Jurkat, Clone E6-1 (cell line): Measurements from ENCODE around the gene L3MBTL4. TPM values are rescaled to one million over a fixed set of nuclear protein-coding genes. Genes with fewer than 3 reads are reported as not detected.

Experiments
- DNase-seq: peaks from one replicate; pipeline ENCODE4 v3.0.0-alpha.2; 2011; ENCODE audit warnings: low read depth, low spot score
- H3K4me3 ChIP-seq: 2 replicates; pipeline ENCODE4 v1.5.1; 2011; ENCODE audit warnings: mild to moderate bottlenecking, low read length, control low read depth, moderate library complexity
- polyA plus RNA-seq: library from polyadenylated mRNA; unstranded; fragments of >200 nt; gene quantifications from one replicate; pipeline ENCODE4 v1.2.1, GENCODE V29; 2012; ENCODE audit warnings: missing spikeins; ENCODE audit not compliant: insufficient read length, insufficient read depth

Gene L3MBTL4
- polyA plus RNA-seq, result not detected

DNA sequence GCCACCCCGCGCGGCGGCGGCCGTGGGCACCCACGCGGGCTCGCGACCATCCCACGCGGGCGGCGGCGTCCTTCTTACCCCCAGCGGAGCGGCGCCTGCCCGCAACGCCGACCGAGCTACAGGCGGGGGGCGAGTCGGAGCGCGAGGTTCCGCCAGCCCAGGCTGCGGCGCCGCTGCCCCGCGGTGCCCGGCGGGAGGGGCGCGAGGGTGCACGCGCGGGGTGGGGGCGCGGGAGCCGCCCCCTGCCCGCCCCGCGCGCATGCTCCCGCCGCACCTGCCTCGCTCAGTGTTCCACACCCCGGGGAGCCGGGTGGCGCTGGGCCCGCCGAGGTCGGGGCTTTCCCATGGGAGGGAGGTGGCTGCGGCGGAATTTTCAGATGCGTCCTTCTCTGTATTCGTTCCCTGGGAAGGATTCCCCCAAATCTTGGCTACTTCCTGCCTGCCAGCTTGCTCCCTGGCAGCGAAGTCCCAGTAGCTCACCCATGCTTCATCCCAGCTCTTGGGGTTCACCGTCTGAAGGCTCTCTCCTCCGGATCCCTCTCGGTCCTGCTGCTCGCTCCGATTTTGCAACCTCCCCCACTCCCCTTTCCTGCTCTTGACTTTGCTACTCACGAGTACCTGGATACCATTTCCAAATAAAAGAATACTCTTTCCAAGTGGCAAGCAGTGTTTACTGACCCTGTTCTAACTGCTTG is at the start of gene L3MBTL4:
Gene L3MBTL4 (minus strand): TSS at position 189 of the 695 bp plus-strand sequence. CDS start 103,286 bp downstream, outside the sequence.
- no peak for DNase-seq
- H3K4me3 ChIP-seq, result no peak within 1 kb of the TSS

DNA sequence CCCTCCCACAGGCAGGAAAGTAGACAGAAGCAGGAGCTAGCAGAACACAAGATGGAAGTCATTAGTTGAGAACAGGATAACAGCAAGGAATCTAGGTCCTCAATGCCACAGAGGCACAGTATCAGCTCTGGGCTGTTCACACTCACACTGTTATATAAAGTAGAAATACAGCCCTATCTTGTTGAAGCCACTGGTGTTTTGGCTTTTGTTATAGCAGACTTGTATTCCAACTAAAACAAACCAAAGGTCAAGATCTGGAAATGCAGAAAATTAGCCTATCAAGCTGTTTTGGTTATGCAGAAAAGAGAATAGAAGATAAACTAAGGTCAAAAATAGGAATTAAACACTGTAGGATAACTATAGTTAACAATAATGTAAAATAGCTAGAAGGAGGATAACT is 37.5 kb upstream of the L3MBTL4 start:
- no peak for DNase-seq

DNA sequence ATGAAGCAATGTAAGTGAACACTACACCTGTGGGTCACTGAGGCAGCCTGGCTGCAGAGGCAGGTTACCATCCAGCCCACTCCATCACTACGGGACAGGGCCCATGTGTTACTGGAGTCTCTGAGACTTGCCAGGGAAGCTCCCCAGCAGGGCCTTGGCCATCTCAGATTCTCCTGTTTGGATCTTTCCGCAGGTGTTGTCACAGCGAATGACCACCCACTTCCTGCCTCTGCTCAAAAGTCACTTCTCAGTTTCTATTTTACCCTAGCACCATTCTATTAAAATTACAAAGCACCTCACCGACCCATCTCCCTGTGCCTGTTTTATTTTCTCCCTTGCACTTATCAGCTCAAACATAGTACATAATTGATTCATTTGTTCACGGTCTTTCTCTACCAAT is 34.5 kb upstream of the L3MBTL4 start:
- no peak overlapping the region for H3K4me3 ChIP-seq
- no peak for DNase-seq

More for the DNA sequence above, 37.5 kb upstream of the L3MBTL4 start:
- no peak overlapping the region for H3K4me3 ChIP-seq

DNA sequence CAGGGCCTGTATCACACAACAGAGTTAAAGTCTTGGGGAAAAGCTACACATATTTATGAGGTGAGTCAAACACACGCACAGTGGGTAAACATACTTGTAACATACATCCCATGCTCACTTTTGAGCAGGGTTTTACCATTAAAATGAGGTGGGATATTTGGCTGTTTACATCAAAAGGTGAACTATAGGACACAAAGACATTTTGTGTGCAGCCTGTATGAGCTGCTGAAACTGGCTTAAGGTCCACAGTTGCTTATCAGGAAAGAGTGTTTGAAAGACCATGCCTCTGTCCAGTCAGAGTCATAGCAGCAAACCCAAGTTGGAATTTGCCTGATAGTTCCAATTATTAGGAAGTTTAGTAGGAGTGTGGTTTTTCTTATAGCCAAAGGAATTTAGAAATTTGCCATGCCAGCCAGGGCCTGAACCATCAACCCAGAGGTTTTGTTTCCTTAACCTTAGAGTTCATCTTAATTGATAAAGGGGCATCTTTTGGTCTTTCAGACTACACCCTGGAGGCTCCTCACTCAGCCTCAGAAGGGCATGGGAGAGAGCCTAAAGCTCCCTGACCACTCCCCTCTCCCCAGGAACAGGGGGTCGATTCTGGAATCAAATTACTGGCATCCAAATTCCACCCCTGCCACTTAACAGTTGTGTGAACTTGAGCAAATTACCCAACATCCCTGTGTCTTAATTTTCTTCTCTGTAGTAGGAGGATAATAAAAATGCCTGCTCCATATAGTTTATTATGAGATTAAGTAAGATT is 29.9 kb upstream of the L3MBTL4 start:
- no peak overlapping the region for H3K4me3 ChIP-seq
- DNase-seq, result no peak

DNA sequence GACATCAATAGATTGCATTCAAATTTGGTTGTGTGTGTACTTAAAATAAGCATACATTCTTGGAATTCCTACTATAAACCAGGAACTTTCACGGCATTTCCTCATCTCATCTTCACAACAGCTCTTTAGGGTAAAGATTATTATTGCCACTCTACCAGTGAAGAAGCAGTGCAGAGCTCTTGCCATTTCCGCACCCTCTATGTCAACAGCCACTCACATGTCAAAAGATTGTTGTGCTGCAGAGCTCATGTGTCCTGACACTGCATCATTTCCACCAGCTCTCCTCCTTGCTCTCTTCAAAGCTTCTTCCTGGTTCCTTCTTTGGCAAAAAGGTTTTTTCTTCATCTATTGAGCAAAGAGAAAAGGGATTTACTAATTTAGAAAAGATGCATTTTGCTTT is 26.5 kb upstream of the L3MBTL4 start:
- DNase-seq, result no peak
- H3K4me3 ChIP-seq, result no peak overlapping the region

DNA sequence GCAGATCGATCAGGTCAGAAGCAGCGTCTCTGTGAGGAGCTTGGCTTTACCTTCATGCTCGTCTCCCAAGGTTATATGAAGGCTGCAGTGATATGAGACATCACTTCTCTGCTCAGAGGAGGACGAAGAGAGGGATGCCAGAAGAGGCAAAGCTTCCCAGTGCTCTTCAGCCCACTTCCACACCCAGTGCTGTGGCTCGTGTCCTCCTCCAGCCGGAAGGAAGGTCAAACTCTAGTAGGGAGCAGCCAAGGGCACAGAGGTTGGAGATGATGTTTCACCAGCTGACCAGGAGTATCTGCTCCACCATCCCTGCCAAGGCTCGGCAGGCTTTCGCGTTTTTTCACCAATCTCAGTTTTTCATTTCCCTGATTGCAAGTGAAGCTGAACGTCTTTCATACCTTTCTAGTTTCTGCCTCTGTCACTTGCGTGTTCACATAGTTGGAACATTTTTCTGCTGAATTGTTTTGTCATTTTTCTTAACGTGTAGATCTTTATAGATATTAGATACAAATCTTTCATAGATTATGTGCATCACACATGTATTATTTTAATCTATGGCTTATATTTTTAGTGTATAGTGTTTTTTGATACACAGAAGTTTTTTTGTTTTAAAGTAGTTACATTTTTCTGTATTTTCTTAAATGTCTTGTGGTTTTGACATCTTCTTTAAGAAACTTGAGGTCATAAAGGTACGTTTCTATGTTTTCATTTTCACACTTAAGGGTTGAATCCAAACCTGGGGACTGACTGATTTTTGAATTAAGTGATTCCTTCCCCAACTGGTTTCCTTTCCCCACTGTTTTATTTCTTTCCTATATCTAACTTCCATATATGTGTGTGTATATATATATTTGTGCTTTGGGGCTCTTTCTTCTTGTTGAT is 23.5 kb upstream of the L3MBTL4 start:
- no peak overlapping the region for H3K4me3 ChIP-seq
- no peak for DNase-seq

DNA sequence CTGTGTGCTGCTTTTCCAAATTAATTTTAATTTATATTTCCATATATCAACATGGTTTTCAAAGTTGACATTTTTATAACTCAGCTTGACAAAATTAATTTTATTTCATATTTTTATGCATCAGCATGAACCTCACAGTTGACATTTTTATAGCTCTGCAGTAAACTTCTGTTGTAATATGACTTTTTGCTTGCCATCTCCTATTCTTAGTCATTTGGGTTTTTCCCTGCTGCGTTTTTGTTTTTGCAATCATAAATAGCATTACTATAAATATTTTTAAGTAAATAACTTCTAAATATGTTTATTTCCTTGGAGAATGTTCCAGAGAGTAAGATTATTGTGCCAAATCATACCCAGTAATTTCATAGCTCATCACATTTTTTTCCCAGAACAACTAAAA is 21.0 kb upstream of the L3MBTL4 start:
- no peak for DNase-seq
- H3K4me3 ChIP-seq, result no peak overlapping the region

DNA sequence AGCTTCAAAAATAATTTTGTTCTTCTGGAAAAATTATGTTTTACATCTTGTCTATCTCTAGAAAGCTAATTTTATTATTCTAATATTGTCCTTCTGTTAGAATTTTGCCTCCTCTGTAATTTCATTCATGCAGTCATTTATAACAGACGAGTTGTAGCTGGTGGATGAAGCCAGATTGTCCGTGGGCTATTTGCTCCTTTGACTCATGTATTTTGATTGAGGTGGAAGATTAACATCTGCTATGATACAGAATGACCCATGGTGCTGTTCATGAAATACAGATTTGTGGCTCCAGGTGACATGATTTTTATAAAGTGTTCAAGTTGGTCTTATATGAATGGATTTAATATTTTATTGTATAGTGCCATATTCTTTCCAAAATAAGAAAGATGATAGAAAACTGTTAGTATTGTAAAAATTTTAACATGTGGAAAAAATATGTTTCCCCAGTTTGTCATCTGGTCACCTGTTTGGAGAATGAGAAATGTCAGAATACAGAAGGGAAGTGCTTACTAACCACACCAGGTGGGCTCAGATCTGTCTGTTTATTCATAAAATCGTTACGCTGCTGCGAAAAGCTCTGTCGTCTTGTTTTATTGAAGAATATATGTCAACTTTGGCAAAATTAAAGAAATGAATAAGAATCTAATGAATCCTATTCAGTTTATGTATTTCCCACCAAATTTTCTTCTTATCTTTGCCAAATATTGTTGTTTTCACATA is 20.4 kb upstream of the L3MBTL4 start:
- no peak overlapping the region for H3K4me3 ChIP-seq
- no peak for DNase-seq

DNA sequence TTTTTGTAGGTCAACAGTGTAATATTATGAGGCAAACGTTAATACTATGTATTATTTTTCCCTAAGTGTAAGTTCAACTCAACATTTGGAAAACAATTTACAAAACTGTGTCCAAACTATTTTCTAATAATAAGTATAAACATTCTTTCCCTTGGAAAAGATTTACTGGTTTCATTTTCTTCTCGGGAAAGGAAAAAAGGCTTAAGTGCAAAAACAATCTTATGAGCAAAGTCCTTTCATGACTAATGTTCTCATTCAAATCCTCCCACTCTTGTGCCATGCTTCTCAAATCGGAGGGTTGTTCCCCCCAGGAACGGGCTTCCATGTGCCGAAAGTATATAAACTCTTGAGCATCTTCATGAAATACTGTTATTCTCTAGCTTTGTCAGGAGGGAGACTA is 19.8 kb upstream of the L3MBTL4 start:
- no peak for DNase-seq
- no peak overlapping the region for H3K4me3 ChIP-seq

DNA sequence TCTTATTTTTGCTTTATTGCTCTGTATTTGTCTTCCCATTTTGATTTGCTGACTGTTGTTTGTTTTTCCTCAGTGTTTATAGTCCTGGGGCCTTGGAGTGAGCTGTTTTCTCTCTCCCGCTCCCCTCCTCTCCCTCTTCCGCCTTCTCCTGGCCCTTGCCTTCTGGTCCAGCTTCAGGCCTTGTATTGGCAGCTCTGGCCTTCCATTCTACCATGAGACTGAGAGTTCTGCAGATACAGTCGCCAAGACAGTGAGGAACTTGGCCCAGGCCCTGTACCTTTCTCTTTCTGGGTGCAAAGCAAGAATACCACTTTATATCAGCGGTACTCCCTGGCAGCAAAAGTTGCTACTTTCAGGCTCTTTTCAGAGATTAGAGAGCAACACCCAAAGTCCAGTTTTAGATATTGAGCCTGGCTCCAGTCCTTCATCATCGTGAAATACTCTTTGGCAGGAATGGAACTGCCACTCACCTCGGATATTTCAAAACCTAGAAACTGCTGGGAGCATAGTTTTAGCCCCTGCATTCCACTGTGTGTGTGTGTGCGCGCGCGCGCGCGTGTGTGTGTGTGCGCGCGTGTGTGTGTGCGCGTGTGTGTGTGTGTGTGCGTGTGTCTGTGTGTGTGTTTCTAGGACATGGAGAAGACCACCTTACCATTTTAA is 17.1 kb upstream of the L3MBTL4 start:
- DNase-seq, result no peak
- H3K4me3 ChIP-seq, result no peak overlapping the region

DNA sequence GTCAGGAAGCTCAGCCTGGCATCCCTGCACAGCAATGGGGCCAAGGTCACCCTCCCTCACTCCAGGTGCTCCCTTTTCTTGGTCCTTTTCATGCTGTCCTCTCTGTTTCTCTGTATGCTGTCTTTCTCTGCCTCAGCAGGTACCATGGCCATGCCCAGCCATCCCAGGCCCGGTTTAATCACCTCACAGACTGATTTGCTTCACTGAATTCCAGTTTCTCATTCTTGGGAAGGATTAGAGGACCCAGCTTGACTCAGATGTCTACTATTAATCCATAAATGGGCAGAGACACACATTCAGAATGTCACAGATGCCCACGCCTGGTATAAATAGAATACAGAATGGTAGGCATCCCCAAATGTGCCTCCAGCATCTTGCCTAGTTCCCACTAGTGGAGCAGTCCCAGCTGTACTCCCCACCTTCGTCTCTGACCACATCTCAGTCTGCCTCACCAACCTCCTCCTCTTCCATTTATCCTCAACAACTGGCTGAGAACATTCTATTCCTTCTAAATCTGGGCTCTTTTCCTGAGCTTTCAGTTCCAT is 14.2 kb upstream of the L3MBTL4 start:
- no peak overlapping the region for H3K4me3 ChIP-seq
- no peak for DNase-seq

DNA sequence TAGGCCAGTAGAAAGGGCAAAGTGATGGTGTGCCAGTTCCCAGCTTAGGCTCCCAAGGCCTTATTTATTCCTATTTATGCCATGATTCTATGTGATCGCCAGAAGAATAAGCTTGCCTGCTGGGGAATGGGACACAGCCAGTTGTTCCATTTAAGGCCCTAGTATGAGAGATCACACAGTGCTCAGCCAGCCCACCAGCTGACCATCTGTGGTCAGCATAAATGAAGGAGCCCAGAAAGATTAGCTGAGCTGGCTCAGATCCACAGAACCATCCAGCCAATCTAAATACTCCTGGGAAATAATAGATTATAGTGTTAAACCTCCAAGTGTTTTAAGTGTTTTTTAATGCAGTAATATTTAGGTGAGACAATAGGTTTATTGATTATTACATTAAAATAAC is 12.6 kb upstream of the L3MBTL4 start:
- no peak for DNase-seq
- H3K4me3 ChIP-seq, result no peak overlapping the region

DNA sequence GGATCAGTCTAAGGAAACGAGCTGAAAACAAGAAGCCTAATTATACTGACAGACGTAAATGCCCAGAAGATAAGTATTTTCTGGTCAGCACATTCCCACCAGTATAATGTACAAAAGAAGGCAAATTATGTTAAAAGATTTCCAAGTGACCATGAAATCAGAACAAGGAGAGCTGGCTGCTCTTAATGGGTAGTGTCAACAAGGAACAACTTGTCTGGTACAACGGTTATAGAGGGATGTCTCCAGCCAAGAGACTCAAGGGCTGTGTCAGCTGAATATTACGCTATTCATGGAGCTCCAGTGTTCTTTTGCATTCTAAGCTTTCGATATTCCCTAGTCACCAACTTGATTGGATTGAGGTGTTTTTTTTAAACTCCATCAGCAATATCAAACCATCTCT is 8.6 kb upstream of the L3MBTL4 start:
- no peak overlapping the region for H3K4me3 ChIP-seq

DNA sequence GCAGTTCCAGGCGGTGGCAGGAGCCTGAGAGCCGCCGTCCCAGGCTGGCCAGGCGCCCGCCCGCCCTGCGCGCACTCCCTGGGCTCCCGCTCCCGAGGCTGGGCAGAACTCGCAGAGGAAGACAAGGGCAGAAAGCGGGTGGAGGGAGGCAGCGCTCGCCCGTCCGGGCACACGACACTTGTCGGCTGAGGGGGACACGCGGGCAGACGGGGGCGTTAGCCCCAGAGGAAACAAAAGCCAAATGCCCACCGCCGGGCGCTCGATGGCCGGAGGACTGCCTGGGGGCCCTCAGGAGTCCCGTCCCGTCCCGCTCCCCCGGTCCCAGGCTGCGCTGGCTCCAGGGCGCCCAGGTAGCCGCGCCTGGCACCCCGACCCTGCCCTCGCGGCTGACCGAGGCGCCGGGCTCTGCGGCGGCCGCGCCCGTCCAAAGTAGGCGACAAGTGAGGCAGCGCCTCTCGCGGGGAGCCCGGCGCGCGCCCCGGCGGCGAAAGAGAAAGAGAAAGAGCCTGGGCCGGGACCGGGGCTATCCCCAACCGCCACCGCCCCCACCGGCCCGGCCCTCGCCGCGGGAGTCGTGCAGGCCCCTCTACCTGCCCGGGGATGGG is 491 bp downstream of the L3MBTL4 start:
- H3K4me3 ChIP-seq, result no peak overlapping the region
- DNase-seq, result no peak

More for the DNA sequence above, 8.6 kb upstream of the L3MBTL4 start:
- DNase-seq, result no peak

DNA sequence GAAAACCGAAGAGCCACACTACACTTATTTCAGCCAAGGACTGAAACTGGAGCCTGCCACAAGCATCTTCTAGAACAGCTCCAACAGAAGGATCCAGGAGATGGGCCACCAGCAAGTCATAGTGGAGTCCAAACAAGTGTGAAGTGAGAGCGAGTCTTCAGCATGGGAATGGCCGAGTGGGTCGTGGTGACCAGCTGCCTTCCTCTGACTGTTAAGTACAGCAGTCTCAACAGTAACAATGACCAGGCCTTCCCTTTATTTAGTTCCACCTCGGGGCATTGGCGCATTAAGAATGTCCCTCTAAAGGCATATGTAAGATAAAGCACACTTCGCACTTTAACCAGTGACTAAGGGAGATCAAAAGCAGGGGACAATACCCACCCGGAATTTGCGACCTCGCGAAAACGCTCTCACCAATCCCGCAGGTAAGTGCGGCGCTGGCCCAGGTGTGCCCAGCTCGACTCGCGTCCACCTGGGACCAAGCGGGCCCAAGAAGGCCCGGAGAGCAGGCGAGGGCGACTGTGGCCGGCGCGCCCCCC is 1.1 kb downstream of the L3MBTL4 start:
- DNase-seq, result no peak
- H3K4me3 ChIP-seq, result no peak overlapping the region

DNA sequence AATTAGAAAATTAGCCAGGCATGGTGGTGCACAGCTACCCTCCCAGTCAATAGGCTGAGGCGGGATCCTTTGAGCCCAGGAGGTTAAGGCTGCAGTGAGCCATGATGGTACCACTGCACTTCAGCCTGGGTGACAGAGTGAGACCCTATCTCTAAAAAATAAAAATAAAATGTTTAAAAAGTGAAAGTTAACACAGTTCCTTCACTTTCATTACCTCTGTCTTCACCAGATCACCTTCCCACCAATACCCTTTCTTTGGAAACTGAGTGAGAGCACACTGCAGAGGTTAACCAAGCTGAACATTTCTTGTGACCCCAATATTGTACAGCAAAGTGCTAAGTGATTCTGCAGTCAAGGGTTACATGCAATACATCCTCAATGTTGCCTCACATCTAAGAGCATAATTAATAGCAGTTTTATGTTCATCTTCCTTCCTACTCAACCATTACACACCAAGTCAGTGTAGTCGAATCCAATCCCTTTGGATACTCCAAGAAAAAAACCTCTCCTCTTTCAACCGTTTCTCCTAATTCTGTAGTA is 1.7 kb downstream of the L3MBTL4 start:
- H3K4me3 ChIP-seq, result no peak overlapping the region

DNA sequence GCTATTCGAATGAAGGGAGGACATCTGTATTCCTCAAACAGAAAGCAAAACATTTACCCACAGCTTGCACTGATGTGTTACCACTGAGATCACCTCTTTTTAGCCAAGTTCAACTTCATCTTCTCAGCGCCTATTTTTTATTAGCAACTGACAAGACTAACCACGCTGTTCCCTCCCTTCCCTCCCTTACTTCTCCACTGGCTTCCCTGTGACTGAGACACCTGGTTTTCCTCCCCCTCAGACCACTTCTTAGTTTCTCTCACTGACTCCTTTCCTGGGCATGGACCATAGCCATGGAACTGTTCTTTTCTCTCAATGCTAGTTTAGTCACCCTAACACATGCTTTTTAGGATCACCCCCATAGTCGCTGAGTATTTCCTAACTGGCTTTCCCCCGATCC is 3.3 kb downstream of the L3MBTL4 start:
- H3K4me3 ChIP-seq, result no peak overlapping the region
- DNase-seq, result no peak

More for the DNA sequence above, 1.7 kb downstream of the L3MBTL4 start:
- no peak for DNase-seq
